Measurements from ENCODE around the gene HIC2.
"Not testable (repeated sequence)": the region's sequence is repeated elsewhere in the genome, so short reads cannot be mapped to it uniquely, and the experiment has no call there.

HIC2 gene

DNA sequence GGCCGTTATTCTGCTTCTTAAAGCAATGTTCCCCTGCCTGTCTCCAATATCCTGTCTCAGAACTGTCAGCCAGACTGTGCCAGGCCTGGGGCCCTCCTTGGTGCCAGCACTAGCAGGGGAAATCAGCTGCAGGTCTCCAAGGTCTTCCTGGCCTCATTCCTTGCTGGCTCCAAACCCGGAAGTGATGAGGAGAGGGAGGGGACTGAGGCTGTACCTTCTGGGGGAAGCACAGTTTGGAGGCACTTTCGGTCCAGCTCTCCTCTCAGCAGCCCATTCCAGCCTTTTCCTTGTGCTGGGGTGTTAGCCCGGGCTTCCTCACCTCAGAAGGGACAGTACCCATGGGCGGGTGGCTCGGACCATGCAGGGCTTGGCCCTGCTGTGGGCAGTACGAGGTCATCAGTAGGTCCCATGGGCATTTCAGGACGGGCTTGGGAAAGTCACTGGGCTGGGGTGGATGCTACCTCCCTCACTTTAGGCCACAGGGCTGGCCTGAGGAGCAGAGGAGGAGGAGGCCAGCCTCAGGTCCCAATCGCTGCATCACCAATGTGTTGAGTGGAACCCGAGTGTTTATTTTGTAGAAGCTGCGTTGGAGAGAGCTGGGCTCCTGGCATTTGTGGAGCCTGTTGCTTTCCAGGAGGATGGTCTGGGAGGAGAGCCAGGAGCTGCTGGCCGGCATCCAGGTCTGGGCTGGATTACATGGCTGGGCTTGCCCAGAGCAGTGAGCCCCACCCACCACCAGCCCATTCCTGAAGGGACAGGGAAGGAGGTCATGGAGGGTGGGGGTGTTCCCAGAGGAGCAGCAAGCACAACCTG is 19.0 kb downstream of the HIC2 start:
- not testable (repeated sequence) for DNase-seq

GRCh38 chr22:21438013-21438412 is 20.8 kb downstream of the HIC2 start:
- not testable (repeated sequence) for DNase-seq

DNA sequence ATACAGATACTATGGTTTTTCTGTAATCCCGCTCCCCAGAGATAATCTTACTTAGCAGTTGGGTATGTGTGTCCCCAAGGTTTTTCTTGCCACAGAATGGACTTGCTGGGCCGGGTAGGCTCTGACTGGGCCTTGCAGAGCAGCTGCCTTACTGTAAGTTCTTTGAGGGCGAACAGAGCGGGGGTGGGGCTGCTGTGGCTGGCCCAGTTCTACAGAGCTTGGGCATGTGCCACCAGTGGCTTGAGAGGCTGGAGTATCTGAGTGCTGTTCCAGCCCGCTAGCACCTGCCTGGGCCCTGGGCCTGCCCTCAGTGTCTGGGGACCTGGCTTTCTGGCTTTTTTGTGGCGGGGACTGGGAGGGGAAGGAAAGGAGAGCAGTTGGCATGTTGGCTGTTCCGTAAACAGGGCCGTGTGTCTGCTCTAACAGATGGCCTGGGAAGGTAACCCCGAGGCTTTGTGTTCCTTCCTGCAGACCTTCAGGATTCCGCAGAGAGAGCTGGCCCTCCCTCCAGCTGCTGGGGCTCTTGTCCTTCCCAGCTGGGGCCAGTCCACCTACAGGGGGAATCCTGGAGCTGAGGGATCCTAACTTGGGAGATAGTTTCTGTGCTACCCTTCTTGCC is 23.0 kb downstream of the HIC2 start:
- not testable (repeated sequence) for DNase-seq

DNA sequence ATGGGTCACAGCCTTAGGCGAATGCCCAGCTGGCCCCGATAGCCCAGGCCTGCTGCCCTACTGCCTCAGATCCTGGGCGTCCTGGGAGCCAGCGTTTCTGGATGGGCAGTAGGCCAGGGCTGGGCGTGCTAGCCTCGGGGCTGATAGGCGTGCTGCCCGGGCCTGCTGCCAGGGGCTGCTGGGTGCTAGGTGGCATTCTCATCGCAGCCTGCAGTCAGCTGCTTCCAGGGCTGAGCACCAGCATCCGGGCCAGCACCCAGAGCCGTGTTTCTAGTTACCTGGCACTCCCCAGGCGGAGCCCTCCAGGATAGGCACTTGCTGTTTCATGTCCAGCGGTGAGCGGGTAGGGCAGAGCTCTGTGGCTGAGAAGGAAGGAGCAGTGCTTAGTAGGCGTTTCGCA is 23.5 kb downstream of the HIC2 start:
- DNase-seq, result not testable (repeated sequence)

DNA sequence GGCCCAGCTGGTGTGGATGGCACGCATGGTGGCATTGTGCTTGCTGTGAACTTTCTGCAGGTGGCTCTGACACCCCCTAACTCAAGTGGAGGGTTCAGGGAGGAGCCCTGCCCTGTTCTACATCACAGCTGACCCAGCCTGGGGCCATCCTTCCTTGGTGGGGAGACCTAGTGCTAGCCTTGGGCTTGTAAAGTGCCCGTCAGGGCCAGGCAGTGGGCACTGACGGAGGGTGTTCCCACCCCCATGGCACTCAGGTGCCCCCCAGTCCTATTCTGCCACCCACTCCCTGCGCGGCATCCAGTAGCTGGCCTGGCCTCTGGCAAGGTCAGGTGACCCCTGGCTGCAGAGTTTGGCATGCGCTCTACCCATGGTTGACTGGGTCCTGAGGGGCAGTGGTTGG is 24.0 kb downstream of the HIC2 start:
- not testable (repeated sequence) for DNase-seq

- not testable (repeated sequence) for DNase-seq
Observed at GRCh38 chr22:21442123-21442522, 25.0 kb downstream of the HIC2 start.

- DNase-seq, result not testable (repeated sequence)
Observed at GRCh38 chr22:21442646-21443045, 25.5 kb downstream of the HIC2 start.

DNA sequence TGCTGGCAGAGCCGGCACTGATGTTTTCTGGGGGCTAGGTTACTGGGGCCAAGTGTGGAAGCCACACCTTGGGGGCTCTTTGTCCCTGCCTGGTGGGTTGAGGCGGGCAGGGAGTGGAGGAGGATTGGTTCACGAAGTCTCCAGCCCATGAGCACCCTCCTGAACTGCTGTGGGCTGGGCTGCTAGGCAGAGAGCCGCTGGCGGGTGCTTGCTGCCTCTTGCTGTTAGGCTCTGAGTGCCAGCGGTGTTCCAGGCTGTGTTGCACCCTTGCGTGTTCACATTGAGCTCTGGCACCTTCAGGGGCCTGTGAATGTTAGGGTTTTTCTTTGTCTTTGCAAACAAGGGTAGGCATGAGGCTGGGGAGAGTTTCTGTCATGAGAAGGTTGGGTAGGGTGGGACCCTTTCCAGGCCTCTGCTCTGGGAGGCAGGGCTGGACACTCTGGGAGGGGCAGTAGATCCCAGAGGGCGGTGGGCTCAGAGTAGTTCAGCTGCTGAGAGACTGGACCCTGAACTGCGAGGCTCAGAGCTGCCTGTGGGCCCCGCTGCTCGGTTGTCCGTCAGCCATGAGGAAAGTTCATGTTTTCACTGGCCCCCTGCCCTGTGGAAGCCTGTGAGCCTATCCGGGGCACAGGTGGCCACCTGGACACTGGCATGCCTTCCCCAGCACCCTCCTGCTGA is 26.0 kb downstream of the HIC2 start:
- DNase-seq, result no peak

GRCh38 chr22:21443735-21444421 is 26.7 kb downstream of the HIC2 start:
- DNase-seq, result no peak

DNA sequence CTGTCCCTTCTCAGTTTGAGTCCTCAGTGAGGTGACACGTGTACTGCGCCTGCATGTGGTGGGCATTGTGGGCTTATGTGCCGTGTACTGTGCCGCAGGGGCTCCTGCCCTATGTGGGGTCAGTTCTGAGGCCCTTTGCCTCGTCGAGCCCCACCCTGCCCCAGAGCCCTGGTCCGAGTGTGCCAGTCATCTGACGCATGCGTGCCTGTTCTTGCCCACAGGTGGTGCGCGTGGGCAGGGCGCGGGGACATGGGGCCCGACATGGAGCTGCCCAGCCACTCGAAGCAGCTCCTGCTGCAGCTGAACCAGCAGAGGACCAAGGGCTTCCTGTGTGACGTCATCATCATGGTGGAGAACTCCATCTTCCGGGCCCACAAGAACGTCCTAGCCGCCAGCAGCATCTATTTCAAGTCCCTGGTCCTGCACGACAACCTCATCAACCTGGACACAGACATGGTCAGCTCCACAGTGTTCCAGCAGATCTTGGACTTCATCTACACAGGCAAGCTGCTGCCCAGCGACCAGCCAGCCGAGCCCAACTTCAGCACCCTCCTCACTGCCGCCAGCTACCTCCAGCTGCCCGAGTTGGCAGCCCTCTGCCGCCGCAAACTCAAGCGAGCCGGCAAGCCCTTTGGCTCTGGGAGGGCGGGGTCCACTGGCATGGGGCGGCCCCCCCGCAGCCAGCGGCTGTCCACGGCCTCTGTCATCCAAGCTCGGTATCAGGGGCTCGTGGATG is 27.7 kb downstream of the HIC2 start:
- no peak for DNase-seq

- DNase-seq, result no peak
Observed at GRCh38 chr22:21445437-21446127, 28.4 kb downstream of the HIC2 start.

- no peak for DNase-seq
Observed at GRCh38 chr22:21446128-21446826, 29.1 kb downstream of the HIC2 start.

DNA sequence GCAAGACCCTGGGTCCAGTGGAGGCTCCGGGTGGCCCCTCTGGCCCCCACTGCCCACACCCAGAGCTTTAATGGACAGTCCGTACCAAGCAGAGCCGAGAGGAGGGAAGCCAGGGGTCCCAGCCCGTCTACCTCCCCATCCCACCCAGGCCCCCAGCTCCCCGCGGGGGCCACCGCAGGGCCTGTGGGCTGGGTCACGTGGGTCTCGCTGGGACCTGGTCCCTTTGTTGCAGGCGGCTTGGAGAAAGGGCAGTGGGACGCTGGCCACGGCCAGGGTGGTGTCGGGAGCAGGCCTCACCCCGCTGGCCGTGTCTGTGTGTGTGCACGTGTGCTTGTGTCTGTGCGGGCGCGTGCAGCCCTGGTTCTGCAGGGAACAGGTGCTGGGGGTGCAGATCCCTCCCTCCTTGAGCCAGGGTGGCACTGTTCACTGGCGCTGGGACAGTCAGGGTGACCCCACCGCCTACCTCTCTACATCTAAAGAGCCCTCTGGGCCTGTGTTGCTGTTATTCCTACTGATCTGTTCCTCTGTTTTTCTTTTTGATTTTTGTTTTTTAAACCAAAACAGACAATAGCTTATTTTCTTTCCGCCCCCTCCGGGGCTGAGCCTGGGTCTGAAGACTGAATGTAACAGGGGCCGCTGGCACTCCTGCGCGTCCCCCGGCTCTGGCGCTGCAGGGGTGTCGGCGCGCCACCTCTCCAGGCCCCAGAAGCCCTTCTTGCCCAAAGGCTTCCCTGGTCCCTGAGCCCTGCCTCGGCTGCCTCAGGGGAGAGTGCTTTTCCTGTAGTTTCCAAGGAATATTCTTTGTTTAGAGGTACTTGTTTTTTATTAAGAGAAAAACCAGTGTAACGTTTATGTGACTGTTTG is 29.9 kb downstream of the HIC2 start:
- DNase-seq, result no peak

GRCh38 chr22:21447694-21448402 is 30.7 kb downstream of the HIC2 start:
- no peak for DNase-seq

GRCh38 chr22:21448627-21449416 is 31.7 kb downstream of the HIC2 start:
- DNase-seq, result no peak

GRCh38 chr22:21449531-21450319 is 32.6 kb downstream of the HIC2 start:
- DNase-seq, result no peak

DNA sequence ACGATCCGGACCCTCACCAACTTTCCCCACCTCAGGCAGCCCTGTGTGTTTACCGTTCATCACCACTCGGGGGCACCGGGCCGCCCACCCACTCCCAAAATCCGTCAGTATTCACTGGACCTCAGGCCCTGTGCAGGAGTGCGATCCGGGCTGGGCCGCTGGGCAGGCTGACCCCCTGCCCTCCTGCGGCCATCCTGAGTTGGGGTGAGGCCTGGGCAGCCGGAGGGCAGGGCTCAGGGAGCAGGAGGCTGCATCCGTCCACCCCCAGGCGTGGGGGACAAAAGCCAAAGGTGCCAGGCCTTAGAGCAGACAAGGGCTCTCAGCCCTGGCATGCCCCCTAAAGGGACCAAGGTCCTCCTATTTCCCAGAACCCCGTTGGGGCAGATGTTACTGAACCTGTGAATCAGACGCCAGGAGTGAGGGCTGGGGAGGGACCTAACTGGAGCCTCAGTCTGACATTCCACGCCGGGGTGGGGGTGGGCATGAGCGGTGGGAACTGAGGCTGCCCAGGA is 33.2 kb downstream of the HIC2 start:
- DNase-seq, result no peak
